ENCODE measurements around the gene HLA-DRB1.
"Not testable (repeated sequence)": the region's sequence is repeated elsewhere in the genome, so short reads cannot be mapped to it uniquely, and the experiment has no call there.

The HLA-DRB1 gene
- total RNA-seq: 28.4 to 266 (median 50.9) reads per million in 17 experiments

DNA sequence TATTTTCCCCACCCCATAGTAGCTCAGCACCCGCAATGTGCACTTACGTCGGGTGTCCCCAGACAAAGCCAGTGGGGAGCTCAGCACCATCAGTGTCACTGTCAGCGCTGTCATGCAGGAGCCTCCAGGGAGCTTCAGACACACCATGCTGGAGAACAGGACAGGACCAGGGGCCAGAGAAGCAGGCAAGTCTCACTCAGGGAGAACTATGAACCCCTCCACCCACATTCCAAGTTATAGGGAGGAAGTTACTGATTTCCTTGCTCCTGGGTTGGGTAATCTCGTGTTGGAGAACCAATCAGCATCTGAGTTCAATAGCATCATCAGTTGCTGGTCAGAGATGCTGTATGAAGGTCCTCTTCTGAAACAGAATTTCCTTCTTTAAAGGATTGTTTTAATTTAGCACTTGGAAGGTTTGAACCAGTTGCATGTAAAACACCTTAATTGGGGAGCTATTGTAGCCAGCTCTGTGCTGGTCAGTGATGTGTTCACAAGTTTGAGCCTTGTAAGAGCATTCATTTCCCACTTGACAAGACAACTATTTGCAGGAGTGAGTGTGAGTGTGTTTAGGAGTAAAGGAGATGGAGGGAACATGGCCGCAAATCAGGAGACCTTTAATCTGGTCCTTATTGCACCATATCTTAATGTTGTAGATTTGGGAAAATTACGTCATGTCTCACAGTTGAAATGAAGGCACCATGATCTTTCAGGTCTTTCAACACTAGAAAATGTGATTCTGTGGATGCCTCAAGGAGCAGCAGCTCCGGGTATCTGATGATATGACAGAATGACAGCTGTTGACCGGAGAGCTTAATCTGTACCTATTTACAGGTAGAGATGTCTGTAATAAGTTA, at the start of gene HLA-DRB1:
HLA-DRB1 (minus strand) TSS at position 253 of the 854 bp plus-strand sequence; CDS start at position 147, 106 bp downstream.
- DNase-seq: peak; percentile 27 to 83 (median 68)

DNA sequence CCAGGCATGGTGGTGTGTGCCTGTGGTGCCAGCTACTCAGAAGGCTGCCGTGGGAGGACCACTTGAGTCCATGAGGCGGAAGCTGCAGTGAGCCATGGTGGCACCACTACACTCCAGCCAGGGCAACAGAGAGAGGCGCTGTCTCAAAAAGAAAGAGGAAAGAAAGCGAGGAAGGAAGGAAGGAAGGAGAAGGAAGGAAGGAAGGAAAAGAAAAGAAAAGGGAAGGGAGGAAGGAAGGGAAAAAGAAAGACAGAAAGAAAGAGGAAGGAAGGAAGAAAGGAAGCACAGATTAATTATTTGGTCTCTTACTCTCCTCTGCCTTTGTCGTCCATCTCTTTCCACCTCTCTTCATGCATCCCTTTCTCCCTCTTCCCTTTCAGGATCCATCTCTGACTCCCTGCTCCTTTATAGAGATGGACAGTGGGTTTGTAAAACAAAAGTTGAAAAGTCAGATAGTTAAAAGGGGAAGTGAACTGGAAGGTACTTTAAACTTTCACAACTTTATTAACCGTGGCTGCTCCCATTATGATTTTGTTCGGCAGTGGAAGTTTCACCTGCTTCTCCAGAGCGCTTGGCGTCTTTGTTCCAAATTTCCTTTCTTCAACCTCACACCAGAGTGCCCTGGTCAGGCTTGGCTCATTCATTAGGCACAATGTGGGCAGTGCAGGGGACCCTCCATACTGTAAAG, 49.0 kb upstream of the HLA-DRB1 start:
- DNase-seq: no peak

DNA sequence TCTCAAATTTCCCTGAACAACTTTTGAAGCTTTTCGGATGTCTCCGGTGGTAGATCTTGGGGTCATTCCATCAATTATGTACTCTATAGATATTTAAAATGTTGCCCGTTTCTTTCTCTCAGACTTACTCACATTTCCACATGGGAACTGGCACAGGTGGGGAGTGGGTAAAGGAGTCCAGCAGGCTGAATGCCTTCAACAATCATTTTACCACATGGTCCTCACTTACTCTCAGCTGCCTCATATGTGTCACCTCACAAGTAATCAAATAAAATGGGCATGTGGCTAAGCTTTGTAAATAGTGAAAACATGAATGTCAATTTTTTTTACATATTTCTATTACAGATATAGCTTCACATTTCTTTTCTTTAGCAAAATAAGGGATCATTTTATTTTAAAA, 48.2 kb upstream of the HLA-DRB1 start:
- DNase-seq: no peak

DNA sequence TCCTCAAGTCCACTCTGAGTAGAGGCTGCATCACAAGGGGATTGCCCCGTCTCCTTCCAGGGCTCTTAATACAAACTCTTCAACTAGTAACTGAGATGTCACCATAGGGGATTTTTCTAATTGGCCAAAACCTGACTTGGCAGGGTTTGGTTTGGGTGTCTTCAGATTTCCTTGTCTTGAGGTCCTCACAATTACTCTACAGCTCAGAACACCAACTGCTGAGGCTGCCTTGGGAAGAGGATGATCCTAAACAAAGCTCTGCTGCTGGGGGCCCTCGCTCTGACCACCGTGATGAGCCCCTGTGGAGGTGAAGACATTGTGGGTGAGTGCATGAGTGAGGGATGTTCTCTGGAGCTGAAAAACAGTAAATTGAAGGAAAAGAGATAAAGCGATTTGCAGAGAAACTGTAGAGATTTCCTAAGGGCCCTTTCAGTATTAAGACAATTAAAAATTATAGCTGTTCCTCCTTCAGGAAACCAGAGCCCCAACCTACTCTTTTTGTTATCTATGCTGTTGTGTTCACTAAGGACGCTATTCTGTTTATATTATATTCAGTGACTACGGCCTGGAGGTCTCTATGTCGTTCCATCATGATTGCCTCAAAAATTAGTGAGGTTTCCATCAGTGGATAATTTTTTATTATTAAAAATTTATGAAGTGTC, 47.7 kb upstream of the HLA-DRB1 start, which contains the start of gene HLA-DQA1:
HLA-DQA1 (plus strand) TSS at position 188 of the 662 bp plus-strand sequence; CDS start at position 241, 53 bp downstream.
- DNase-seq: peak; percentile 27 to 62 (median 46)

DNA sequence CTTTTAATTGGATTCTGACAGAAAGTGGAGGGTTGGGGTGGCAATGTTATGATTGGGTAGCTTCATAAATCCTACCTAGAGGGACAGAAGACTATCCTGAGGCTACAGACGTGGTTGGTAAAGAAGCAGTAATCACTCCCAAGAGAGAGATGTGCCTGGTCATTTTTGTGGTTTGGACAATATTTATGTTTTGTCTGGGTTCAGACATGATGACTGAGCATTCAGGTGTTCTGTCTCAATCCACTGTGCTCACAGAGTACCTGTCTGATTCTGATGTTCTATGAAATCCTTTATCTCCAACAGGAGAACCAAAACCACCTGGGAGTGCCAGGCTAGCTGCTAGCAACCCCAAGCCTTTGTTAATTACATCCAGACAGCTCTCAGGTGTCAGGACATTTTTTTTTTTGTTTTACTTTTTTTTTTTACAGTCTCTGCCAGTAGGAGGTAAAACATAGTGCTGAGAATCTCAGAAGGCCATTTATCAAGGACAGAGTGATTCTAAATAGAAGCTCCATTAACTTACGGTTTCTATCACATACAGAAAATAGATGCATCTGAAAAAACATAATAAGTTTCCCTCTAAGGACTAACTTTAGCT, 46.0 kb upstream of the HLA-DRB1 start:
- no peak for DNase-seq

DNA sequence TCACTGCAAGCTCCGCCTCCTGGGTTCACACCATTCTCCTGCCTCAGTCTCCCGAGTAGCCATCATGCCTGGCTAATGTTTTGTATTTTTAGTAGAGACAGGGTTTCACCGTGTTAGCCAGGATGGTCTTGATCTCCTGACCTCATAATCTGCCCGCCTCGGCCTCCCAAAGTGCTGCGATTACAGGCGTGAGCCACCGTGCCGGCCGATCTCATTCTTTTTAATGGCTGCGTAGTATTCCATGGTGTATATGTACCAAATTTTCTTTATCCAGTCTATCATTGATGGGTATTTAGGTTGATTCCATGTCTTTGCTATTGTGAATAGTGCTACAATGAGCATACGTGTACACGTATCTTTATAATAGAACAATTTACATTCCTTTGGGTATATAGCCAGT, 40.1 kb upstream of the HLA-DRB1 start:
- DNase-seq: not testable (repeated sequence)

DNA sequence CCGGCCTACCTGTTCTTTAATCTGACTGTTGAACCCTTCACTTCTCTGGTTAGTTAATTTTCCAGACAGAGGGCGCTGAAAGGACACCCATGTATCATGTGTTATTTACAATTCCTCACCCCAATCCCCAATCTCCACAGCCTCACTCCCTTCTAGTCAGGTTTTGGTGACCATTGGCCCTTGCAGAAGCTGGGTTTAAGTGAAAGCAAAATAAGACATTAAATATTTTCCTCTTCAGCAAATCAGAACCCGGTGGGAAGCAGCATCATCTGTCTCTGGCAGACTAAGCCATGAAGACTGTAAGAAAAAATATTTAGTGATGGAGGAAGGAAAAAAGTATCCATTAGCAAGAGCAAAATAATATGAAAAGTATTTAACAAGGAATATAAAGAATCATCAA, 38.2 kb upstream of the HLA-DRB1 start:
- peak in 3 of 4 experiments; percentile 61 to 71 (median 65) for DNase-seq

DNA sequence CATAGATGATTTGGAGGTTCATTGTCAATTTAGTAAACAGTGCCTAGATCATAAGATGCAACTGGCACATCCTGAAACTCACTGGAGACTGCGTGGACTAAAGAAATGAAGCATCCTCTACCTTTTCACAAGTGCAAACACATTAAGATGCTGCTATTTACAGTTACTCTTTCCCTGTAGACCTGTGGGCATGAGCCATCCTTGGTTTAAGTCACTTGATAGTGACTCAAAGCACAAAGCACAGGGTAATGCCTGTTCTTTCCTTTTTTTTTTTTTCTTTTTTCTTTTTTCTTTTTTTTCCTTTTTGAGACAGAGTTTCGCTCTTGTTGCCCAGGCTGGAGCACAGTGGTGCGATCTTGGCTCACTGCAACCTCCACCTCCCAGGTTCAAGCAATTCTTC, 37.6 kb upstream of the HLA-DRB1 start:
- DNase-seq: no peak

DNA sequence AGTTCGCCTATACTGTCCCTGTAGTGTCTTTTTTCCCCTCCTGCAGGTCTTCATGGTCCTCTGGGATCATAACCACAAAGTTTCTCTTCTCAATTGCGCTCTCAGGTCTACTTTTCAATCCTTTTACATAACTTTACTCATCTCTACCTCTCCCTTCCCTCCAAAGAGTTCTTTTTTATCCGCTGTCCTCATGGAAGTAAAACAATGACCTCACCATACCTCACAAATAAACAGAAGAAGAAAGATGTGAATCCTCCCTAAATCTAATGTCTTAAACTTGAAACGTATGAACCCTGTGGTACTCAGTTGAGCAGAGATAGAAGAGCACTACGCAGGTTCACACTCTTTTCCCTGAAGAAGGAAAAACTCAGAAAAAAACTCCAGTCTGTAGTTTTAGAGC, 35.5 kb upstream of the HLA-DRB1 start:
- no peak for DNase-seq

DNA sequence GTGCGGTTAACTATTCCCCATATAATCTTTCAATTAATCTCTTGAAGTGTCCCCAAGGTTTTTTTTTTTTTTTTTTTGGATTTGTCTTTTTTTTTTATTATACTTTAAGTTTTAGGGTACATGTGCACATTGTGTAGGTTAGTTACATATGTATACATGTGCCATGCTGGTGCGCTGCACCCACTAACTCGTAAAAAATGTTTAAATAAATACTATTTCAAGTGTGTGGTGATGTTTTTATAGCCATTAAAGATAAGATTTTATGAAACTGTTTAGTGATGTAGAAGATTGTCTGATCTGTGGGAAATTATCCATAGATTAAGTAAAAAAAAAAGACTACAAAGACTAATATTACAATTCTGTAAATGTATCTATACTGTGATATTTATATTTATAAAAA, 34.9 kb upstream of the HLA-DRB1 start:
- DNase-seq: no peak

DNA sequence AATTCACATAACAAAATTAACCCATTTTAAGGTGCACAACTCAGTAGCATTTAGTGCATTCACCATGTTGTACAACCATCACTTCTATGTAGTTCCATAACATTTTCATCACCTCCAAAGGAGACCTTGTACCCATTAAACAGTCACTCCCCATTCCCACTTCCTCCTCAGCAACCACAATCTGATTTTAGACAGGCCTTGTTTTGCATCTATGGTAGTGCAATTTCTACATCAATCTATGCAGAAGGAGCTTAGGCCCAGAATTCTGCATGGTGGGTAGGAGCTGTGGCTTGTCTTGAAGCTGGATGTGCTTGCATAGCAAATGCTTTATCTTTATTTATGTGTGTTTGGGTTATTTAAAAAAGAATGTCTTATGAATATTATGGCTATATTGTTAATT, 34.0 kb upstream of the HLA-DRB1 start:
- peak in 3 of 4 experiments; percentile 23 to 63 (median 40) for DNase-seq

DNA sequence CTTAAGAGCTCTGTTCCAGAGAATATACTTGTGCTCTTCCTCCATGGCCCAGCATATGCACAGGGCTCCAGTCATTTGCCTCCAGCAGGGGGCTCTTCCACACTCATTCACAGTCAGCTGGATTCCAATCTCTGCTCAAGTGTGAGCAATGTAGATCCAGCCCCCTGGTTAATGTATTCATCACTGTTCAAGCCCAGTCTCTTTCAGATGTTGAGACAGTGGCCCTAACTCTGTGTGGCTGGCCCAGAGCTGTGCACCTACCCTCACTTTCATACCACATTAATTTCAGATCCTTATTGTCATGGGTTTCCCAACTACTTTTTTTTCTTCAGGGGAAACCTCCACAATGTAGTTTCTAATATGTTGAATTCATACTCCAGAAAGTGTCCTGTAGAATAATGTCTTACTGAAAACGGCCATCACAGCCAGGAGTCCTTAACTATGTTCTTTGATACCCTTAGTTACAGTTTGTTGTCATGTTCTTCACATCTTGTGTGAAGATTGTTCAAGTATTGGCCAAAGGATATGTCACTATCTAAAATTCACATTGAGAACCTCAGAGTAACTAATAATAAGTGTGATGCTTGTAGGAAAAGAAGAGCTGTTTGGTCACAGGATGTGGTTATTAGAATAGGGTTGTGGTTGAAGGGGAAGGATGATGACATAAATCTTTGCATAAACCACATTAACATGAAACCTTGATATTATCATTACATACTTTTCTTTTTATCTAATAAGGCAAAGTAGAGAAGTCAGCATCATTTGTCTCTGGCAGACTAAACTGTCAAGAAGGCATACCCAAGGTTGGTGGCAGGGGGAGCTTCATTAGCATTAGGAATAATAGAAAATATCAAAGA, 33.1 kb upstream of the HLA-DRB1 start:
- DNase-seq: peak; percentile 41 to 77 (median 74)

DNA sequence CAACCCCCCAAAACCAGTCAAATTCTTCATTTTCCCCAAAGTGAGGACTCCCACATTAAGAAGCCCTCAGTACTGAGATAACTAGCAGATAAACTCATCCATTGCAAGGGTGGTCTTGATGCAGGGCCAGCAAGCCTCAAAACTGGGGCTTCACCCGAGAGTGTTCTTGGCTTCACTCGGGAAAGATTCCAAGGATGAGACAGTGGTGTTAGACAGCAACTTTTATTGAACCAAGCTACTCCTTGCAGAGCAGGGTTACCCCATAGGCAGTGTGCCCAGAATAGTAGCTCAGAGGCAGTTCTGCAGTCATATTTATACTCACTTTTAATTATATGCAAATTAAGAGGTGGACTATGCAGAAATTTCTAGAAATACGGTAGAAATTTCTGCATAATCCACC, 31.7 kb upstream of the HLA-DRB1 start:
- DNase-seq: no peak

DNA sequence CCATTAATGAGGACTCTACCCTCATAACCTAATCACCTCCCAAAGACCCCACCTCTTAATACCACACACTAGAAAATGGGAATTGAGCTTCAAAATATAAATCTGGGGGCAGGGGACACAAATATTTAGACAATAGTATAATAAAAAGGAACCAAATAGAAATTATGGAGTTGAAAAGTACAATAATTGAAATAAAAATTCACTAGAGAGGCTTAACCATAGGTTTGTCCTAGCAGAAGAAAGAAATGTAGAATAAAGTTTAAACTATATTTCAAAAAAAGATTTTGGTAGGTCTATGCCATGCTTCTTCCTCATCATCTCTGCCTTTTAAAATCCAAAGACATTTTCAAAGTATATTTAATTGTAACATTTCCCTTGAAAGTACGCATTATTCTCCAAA, 28.1 kb upstream of the HLA-DRB1 start:
- no peak for DNase-seq

DNA sequence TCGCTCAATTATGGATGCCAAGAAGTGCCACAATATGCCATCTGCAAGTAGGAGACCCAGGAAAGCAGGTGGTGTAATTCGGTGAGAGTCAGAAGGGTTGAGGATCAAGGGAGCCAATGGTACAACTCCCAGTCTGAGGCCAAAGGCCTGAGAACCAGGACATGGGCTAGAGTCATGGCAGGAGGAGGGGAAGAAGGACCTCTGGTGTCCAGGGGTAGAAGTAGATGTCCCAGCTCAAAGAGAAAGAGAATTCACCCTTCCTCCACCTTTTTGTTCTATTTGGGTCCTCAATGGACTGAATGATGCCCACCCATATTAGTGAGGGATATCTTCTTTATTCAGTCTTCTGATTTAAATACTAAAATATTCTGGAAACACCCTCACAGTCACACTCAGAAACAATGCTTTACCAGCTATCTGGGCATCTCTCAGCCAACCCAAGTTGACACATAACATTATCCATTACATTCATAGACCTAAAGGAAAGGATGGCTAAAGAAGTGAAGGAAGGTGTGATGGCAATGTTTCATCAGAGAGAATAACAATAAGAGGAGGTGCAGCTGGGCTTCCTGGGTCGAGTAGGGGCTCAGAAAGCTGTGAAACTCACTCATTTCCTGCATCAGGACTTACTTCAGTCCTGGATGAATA, 26.4 kb upstream of the HLA-DRB1 start:
- DNase-seq: peak in 1 of 4 experiments; percentile 33

DNA sequence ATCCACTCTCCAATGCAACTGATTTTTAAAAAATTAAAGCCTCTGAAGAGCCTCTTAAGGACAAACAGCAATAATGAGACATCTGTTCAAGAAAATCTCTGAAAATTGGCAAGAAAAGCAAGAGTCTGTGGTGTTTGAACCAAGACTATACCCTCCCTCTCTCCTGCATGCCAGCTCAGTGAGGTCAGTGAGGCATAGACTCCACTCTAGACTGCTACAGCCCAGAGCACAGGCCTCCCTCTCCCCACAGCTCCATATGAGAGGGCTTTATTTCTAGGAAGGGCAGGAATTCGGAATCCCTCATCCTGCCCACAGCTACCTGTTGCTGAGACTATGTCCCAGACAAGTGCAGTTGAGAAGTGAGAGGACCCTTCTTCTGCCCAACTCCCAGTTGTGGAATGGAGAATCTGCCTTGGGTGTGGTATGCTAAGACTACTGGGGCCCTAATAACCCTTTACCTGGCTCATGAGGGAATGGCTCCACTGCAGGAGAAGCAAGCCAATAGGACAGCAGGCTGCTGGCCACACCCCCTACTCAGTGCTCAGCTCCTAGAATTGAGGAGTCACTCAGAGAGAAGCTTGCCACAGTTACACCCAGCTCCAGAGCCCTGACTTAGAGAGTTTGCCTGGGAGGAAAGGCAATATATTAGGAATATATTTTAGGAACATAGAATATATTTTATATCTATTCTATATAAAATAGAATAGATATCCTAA, 24.9 kb upstream of the HLA-DRB1 start:
- no peak for DNase-seq

DNA sequence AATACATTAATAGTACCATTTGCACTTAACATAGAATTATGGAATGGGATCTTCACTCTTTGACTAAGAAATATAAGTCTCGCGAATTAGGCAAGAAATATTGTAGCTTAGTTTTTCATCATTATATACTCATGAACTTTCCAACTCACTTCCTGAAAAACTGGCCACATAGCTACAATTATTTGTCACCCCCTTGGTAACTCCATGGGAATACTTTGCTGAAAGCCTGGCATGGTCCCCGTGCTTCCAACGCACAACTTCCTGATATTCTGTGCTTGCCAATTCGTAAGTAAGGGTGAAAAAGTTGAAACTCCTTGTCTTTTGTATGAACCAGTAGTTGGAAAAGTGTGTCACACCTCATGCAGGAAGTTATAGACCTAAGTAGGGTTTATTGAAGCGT, 23.8 kb upstream of the HLA-DRB1 start:
- peak in 1 of 4 experiments; percentile 19 for DNase-seq

DNA sequence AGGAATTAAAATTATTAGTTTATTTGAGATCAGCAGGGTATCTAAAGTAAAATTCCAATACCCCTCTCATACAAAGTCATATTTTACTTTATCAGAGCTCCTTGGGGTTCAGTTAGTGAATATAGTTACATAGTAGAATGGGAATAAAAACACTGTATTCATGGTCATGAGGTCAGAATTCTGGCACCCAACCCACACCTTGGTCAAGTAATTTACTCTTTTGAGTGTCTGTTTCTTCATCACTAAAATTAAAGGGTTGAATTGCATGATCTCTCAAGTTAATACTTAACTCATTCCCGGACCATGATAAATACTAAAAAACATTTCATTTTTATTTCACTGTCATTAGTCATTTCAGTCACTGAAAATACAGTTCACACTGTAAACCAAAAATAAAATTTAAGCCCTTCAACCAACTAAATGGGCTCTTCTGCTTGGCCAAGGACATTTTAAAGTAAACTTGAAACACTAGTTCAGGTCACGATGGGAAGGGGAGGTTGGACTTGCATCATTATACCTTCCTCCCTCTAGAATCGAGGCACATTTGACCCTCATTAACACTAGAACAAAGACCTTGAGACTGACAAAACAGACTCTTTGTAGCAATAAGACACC, 21.1 kb upstream of the HLA-DRB1 start:
- no peak for DNase-seq

DNA sequence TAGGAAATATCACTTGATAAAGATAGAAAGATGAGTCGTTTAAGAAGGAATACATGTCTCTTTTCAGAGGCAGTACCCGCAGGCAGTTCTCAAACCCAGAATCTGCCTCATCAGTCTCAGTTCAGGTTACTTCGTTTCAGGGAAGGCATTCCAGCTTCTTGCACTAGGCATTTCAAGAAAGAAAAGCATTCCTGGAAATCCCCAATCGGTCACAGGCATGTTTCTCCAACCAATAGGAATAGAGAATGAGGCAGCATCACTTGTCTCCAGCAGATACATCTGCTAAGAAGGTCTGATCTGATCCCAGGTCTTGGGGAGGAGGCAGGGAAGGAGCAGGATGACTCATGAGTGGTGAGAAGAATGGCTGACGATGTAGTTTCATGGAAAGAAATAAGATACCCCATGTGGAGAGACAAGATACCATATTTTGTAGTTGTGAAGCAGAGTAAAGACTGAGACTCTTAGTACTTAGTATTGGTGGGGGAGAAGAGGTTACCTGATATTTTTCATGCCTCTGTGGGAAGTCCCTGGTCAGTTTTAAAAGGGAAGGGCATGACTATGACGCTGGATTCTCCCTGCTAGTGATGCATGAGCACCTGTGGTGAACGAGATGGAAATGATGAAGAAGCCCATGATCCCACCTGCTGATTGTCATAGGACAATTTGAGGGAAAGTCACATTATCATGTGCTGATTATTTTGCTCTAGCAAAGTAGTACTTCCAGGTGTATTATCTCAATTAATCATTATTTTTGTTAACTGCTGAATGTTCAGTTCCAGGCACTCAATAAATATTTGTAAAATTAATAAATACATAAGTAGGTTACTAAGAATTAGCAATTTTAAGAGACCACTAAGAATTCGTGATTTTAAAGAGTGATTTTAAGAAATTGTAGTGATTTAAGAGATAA, 20.3 kb upstream of the HLA-DRB1 start:
- peak; percentile 91 to 96 (median 96) for DNase-seq

Measured in suppressor macrophage (primary cell).